ENCODE results near the gene MAD1L1.
"Not testable (repeated sequence)": the region's sequence is repeated elsewhere in the genome, so short reads cannot be mapped to it uniquely, and the experiment has no call there.

MAD1L1 gene

GRCh38 chr7:1826931-1827330 lies 405.8 kb downstream of the MAD1L1 start:
- H3K9ac ChIP-seq (ENCODE audit: low read depth, low read length); H3K4me1 ChIP-seq (ENCODE audit: insufficient read depth, low read length); H3K9me3 ChIP-seq (ENCODE audit: insufficient read depth, low read depth, low read length); H3K27ac ChIP-seq (ENCODE audit: low read length); H3K4me3 ChIP-seq (ENCODE audit: low read length); H3K36me3 ChIP-seq (ENCODE audit: insufficient read depth, low read depth, low read length); H3K27me3 ChIP-seq (ENCODE audit: insufficient read depth, low read length): not testable (repeated sequence)

GRCh38 chr7:1825897-1826741 lies 406.6 kb downstream of the MAD1L1 start:
- H3K9me3 ChIP-seq (ENCODE audit: insufficient read depth, low read depth, low read length) = no peaks in the 10 kb centered on the region
- H3K9ac ChIP-seq (ENCODE audit: low read depth, low read length) = no peak overlapping the region
- H3K36me3 ChIP-seq (ENCODE audit: insufficient read depth, low read depth, low read length) = no peaks in the 10 kb centered on the region
- no peak overlapping the region for H3K4me3 ChIP-seq (ENCODE audit: low read length)
- no peaks in the 10 kb centered on the region for H3K4me1 ChIP-seq (ENCODE audit: insufficient read depth, low read length)
- H3K27me3 ChIP-seq (ENCODE audit: insufficient read depth, low read length) = no peaks in the 10 kb centered on the region
- no peak overlapping the region for H3K27ac ChIP-seq (ENCODE audit: low read length)

GRCh38 chr7:1825647-1825896 lies 407.2 kb downstream of the MAD1L1 start:
- H3K4me3 ChIP-seq (ENCODE audit: low read length); H3K9ac ChIP-seq (ENCODE audit: low read depth, low read length); H3K27ac ChIP-seq (ENCODE audit: low read length); H3K4me1 ChIP-seq (ENCODE audit: insufficient read depth, low read length); H3K9me3 ChIP-seq (ENCODE audit: insufficient read depth, low read depth, low read length); H3K36me3 ChIP-seq (ENCODE audit: insufficient read depth, low read depth, low read length); H3K27me3 ChIP-seq (ENCODE audit: insufficient read depth, low read length): not testable (repeated sequence)

- H3K27ac ChIP-seq (ENCODE audit: low read length); H3K4me3 ChIP-seq (ENCODE audit: low read length); H3K9ac ChIP-seq (ENCODE audit: low read depth, low read length); H3K27me3 ChIP-seq (ENCODE audit: insufficient read depth, low read length); H3K36me3 ChIP-seq (ENCODE audit: insufficient read depth, low read depth, low read length); H3K9me3 ChIP-seq (ENCODE audit: insufficient read depth, low read depth, low read length); H3K4me1 ChIP-seq (ENCODE audit: insufficient read depth, low read length): not testable (repeated sequence)
Observed at GRCh38 chr7:1824882-1825646, 407.7 kb downstream of the MAD1L1 start.

GRCh38 chr7:1824151-1824881 lies 408.4 kb downstream of the MAD1L1 start:
- not testable (repeated sequence) for H3K27ac ChIP-seq (ENCODE audit: low read length); H3K9me3 ChIP-seq (ENCODE audit: insufficient read depth, low read depth, low read length); H3K4me1 ChIP-seq (ENCODE audit: insufficient read depth, low read length); H3K36me3 ChIP-seq (ENCODE audit: insufficient read depth, low read depth, low read length); H3K9ac ChIP-seq (ENCODE audit: low read depth, low read length); H3K27me3 ChIP-seq (ENCODE audit: insufficient read depth, low read length); H3K4me3 ChIP-seq (ENCODE audit: low read length)

GRCh38 chr7:1823376-1824150 lies 409.2 kb downstream of the MAD1L1 start:
- no peaks in the 10 kb centered on the region for H3K9me3 ChIP-seq (ENCODE audit: insufficient read depth, low read depth, low read length)

GRCh38 chr7:1819259-1819841 lies 413.4 kb downstream of the MAD1L1 start:
- no peak overlapping the region for H3K4me3 ChIP-seq (ENCODE audit: low read length)

More at GRCh38 chr7:1823376-1824150, 409.2 kb downstream of the MAD1L1 start:
- Histone ChIP-seq H3K9ac (ENCODE audit: low read depth, low read length) (no peak overlapping the region), H3K27ac (ENCODE audit: low read length) (no peak overlapping the region), H3K36me3 (ENCODE audit: insufficient read depth, low read depth, low read length) (no peaks in the 10 kb centered on the region), H3K27me3 (ENCODE audit: insufficient read depth, low read length) (no peaks in the 10 kb centered on the region), H3K4me1 (ENCODE audit: insufficient read depth, low read length) (no peaks in the 10 kb centered on the region), H3K4me3 (ENCODE audit: low read length) (no peak overlapping the region)

GRCh38 chr7:1818575-1819258 lies 414.0 kb downstream of the MAD1L1 start:
- no peaks in the 10 kb centered on the region for H3K36me3 ChIP-seq (ENCODE audit: insufficient read depth, low read depth, low read length)
- H3K4me3 ChIP-seq (ENCODE audit: low read length) = no peak overlapping the region
- H3K27ac ChIP-seq (ENCODE audit: low read length) = no peak overlapping the region
- H3K4me1 ChIP-seq (ENCODE audit: insufficient read depth, low read length) = no peaks in the 10 kb centered on the region
- no peaks in the 10 kb centered on the region for H3K9me3 ChIP-seq (ENCODE audit: insufficient read depth, low read depth, low read length)
- H3K27me3 ChIP-seq (ENCODE audit: insufficient read depth, low read length) = no peaks in the 10 kb centered on the region
- no peak overlapping the region for H3K9ac ChIP-seq (ENCODE audit: low read depth, low read length)

More at GRCh38 chr7:1819259-1819841, 413.4 kb downstream of the MAD1L1 start:
- H3K4me1 ChIP-seq (ENCODE audit: insufficient read depth, low read length) = no peaks in the 10 kb centered on the region
- no peaks in the 10 kb centered on the region for H3K36me3 ChIP-seq (ENCODE audit: insufficient read depth, low read depth, low read length)
- no peak overlapping the region for H3K27ac ChIP-seq (ENCODE audit: low read length)
- H3K9me3 ChIP-seq (ENCODE audit: insufficient read depth, low read depth, low read length) = no peaks in the 10 kb centered on the region
- H3K27me3 ChIP-seq (ENCODE audit: insufficient read depth, low read length) = no peaks in the 10 kb centered on the region
- no peak overlapping the region for H3K9ac ChIP-seq (ENCODE audit: low read depth, low read length)

- Histone ChIP-seq H3K9ac (ENCODE audit: low read depth, low read length) (no peak overlapping the region), H3K27ac (ENCODE audit: low read length) (no peak overlapping the region), H3K4me1 (ENCODE audit: insufficient read depth, low read length) (no peaks in the 10 kb centered on the region), H3K36me3 (ENCODE audit: insufficient read depth, low read depth, low read length) (no peaks in the 10 kb centered on the region), H3K27me3 (ENCODE audit: insufficient read depth, low read length) (no peaks in the 10 kb centered on the region), H3K4me3 (ENCODE audit: low read length) (no peak overlapping the region), H3K9me3 (ENCODE audit: insufficient read depth, low read depth, low read length) (no peaks in the 10 kb centered on the region)
Observed at GRCh38 chr7:1817061-1817712, 415.6 kb downstream of the MAD1L1 start.

GRCh38 chr7:1816451-1816850 lies 416.3 kb downstream of the MAD1L1 start:
- H3K36me3 ChIP-seq (ENCODE audit: insufficient read depth, low read depth, low read length); H3K27me3 ChIP-seq (ENCODE audit: insufficient read depth, low read length); H3K27ac ChIP-seq (ENCODE audit: low read length); H3K4me1 ChIP-seq (ENCODE audit: insufficient read depth, low read length); H3K9me3 ChIP-seq (ENCODE audit: insufficient read depth, low read depth, low read length); H3K9ac ChIP-seq (ENCODE audit: low read depth, low read length); H3K4me3 ChIP-seq (ENCODE audit: low read length): not testable (repeated sequence)
